Umbilical cord (tissue), 2 donors: ENCODE data around the gene PTPN22. TPM values are rescaled to one million over a fixed set of nuclear protein-coding genes. Genes with fewer than 3 reads are reported as not detected.
A peak's percentile ranks its signal among the peaks of the same experiment; 100 is the strongest.

Experiments
- DNase-seq: peaks from one replicate; pipeline ENCODE4 v3.0.0-alpha.2; 2015; ENCODE audit warnings: low spot score
- total RNA-seq: library from RNA; depleted of rRNA; stranded (reverse); fragments of >200 nt; gene quantifications from one replicate; pipeline ENCODE4 v1.2.3, GENCODE V29; 2014; ENCODE audit warnings: low replicate concordance; ENCODE audit not compliant: insufficient read depth

The PTPN22 gene
- 3.1 TPM for total RNA-seq

DNA sequence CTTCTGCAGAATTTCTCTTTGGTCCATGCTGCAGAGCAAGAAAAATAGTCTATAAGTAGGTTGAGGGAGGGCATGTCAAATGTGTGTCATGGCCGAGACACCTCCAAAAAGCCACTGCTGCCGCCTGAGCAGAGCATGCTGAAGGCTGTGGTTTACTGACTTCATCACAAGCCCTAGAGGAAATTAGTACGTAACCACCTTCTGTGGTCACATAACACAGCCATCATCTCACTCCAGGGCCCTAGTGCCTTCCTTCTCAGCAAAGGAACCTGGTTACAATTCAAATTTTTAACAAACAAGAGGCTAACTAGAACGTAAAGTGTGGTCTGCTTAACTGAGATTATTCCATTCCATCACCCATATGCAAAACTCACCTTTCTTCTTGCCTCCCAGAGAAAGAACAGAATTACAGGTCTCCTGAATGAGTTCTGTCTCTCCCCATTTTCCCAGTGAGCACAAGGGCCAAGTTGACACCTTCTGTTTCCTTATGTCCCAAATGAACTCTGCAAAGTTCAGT is at the start of gene PTPN22:
Gene PTPN22 (minus strand): TSS at position 116 of the 517 bp plus-strand sequence.
- no peak for DNase-seq

DNA sequence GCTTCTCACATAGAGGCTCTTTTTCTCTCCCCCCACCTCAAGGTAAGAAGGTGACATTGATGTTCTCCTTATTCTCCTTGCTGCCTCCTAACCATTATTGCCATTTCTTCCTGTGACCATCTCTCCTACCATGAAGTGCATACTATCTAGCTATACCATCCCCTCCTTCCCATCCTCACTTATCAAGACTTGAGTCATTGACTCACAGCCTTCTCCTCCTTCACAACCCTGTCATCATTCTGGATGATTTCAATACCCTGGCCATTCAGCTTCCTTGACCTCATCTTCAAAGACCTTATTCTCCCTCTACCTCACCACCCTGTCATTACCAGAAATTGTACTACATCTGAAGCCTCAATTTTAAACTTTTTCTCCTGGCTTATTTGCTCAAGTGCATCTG is 46.7 kb upstream of the PTPN22 start:
- no peak for DNase-seq

DNA sequence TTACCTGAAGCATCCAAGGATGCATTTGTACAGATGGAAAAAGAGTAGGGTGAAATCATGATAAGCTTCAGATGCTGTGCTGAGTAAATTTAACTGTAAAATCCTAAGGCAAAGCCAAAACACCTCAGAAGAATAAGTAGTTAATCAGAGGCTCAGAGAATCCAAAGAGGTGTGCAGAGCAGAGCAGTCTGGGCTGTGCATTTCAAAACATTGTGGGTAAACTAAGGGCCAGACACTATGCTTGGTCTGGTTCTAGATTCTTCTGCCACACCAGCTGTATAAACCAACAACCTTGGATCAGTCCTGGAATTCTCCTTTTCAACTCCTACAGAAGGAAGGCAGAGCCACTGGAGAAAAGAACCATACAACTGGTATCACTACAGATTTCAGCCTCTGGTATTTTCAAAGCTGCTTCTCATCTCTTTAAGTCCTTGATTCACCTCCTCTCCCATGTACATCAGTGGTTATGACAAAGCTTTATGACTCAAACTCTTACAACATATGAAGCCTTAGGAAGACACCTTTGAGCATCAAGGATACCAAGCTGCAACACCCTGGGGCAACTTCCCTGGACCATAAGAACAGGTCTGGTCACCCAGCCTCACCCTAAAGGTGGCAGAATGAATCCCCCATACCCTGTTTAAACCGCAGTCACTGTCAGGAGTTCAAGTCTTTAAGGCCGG is 46.0 kb upstream of the PTPN22 start:
- no peak for DNase-seq

DNA sequence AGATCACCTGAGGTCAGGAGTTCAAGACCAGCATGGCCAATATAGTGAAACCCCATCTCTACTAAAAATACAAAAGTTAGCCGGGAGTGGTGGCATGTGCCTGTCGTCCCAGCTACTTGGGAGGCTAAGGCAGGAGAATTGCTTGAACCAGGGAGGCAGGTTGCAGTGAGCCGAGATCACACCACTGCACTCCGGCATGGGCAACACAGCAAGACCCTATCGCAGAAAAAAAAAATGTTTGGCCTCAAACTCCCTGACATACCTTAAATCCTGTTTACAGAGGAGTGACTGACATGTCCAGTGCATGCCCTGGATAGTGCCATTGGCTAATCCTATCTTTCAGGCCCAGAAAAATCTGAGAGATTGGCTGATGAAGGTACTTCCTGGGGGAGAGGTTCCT is 45.5 kb upstream of the PTPN22 start:
- no peak for DNase-seq

DNA sequence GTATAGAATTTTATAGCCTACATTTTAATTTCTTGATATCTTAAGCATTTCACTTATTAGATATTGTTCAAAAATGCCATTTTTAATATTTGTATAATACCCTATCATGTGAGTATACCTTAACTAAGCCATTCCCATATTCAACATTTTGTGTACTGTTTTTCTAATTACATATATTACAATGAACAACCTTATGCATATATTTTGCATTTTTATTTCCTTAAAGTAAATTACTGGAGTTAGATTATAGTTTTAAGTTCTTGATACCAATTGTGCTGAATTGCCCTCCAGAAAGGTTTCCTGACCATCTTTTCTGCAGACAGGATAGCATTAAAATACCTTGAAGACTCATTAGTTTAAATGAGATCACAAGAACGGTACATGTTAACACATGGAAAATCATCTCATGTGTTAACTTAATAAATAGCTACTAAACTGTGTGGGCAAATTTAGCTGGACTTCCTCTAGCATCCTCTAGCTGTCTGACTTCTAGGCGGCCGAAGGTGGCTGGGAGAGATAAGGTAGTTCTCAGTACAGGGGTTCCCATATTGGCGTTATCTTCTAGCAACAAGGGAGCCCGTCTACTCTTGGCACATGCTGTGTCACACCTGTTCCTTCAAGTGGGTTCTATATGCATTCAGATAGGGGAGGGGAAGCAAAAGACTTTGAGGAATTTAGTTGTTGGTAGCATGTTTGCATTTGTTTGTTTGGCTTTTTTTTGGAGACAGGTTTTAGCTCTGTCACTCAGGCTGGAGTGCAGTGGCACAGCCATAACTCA is 42.6 kb upstream of the PTPN22 start:
- DNase-seq, result no peak

DNA sequence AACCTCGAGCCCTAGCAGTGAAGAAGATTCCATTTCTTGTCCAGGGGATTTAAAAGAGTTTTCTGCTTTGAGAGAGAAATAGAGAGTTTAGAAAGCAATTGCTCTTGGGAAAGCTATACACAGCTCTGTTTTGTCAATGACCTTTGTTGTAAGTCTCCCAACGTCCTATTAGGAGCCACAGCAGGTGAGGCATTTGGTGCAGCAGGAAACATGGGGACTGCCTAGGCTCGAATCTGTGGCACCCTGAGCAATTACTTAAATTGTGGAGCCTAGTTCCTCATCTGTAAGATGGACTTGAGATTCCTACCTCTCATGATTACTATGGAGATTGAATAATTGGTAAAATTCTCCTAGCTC is 41.8 kb upstream of the PTPN22 start:
- no peak for DNase-seq

DNA sequence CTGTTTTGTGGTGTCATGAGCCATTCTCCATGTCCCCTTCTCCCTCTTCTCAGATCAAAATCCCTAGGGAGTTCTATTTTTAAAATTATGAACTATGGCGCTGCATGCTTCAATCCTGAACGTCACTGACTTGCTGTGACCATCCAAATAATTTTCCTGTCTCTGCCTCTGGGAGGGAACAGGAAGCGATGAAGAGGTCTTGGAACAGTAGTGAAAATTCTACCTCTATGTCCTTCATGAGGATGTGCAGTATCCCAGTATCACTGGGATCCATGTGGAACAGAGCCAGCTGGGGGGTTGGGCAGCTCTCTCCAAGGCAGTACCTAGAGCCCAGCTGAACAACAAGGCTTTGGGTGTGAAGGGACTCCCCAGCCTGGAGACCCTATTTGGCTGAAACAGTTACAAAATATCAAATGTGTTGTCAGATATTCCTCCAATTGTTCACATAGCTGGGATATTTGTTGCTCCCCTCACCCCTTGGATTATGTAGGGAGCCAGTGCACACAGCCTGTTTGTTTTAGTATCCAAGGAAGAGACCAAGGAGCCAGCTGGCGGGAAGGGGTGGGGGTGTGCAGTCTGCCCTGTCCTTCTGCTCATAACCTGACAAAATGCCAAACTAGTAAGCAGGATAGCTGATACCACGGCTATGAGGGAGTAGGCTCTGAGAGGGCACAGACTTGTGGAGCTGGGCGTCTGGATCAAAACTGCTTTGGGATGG is 41.2 kb upstream of the PTPN22 start:
- peak; percentile 70 for DNase-seq

DNA sequence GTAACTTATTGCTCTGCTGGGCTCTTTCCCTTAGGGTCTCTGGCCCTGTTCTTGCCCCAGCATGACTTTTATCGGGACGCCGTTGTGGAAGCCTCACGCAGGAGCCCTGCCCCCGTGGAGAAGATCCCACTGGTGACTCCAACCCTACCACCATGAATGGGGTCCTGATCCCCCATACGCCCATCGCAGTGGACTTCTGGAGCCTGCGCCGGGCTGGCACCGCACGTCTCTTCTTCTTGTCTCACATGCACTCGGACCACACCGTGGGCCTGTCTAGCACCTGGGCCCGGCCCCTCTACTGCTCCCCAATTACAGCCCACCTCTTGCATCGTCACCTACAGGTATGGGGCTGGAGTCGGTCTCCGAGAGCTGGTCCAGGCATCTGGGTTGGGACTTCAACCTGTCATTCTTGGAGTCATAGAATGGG is 33.9 kb upstream of the PTPN22 start:
- peak; percentile 21 for DNase-seq

DNA sequence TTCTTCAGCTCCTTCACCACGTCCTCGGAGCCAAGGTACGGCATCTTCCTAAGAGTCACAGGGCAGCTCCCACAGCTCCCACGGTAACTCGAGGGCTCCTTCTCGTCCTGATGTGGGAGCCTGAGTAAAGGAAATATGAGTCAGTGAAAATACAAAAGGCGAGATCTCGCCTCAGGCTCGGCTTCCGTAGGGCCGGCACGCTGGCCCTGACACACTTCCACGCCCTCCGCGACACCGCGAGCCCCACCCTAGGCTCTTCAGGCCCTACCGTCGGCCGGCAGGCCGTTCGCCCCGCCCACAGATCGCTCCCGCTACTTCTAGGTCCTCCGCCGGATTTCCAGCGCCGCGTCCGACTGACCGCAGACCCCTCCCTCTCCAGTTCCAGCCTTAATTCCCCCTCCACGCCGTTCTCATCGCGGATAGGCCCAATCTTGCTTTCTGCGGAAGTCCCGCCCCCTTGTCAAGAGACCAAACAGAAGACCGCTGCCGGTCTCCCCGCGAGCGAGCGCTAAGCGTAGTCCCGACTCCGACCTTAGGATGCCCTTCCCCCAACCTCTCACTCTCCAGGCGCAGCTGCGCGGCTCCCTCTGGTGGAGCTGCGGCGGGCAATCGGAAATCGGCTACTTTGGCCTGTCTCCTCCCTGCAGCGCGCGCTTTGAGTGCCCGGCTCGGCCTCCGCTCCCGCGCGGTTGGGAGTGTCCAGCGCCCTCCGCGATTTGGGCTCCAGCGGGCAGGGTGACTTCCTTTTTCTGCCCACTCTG is 33.3 kb upstream of the PTPN22 start, which contains the start of the genes AP4B1 and DCLRE1B:
Gene AP4B1 (minus strand): TSS at position 126 of the 761 bp plus-strand sequence. CDS start 82 bp downstream, at position 44.
Gene DCLRE1B (plus strand): TSS at position 653 of the 761 bp plus-strand sequence. CDS start 261 bp downstream, outside the sequence.
- peak; percentile 100 for DNase-seq

DNA sequence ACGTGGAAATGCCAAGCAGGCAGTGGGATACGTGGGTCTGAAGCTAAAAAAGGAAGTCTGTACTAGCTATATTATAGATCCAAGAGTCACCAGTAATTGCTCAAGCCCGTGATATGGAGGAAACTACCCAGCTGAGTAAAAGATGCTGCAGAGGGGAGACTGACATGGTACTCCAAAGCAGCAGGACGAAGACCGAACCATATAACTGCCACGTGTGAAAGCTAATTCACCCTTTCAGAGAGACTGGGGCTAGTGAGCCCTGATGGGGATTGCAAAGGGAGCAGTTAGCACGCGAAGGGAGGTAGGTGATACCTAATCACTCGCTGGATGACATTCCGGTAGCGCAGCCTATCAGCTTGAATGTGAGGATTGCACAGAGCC is 32.8 kb upstream of the PTPN22 start:
- DNase-seq, result no peak

DNA sequence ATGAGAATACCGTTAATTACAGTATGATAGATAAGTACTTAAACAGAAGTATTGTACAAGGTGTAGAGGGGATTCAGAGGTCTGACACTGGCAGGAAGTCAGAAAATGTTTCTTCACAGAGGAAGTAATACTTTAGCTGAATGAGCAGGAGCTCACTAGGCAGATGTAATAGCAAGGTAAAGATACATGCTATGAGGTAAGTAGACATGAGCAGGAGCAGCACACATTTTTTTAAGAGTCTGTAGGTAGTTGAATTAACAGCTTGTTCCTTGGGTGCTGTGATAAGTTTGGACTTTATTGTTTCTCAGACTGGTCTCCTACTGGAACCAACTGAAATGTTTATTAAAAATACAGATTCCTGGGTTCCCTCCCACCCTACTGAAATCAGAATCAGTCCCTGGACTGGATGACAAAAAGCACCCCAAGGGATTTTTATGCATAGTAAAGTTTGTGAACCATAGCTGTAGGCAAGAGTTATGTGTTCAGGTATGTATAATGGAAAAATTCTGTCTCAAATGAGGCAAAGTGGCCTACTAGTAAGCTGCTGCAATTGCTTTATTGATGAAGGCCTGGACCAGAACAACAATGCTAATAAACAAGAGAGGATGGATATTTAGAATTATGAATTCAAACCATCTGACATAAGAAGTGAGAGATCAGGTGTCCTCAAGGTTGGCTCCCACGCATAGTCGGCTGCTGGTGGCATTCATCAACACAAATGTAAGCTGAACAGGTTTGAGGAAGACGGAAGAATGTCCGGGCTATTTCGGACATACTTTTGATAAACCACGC is 32.2 kb upstream of the PTPN22 start:
- no peak for DNase-seq

DNA sequence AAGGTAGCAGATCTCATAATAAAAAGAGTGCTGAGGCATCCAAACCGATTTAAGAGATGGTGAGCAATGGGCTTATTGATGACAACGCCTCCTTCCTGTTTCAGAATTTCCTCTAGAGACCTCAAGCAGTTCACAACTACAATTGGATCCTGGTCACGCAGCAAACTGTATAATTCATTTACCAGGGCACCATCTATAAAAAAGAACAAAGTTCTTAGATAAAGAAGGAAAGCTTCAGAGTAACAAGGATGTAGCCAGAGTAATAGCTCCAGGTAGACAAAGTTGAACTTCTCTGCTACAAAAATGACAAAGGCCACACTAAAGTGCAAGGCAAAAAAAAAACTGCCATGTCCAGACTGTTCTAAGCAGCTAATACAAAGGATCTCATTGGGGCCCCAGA is 29.7 kb upstream of the PTPN22 start:
- no peak for DNase-seq

DNA sequence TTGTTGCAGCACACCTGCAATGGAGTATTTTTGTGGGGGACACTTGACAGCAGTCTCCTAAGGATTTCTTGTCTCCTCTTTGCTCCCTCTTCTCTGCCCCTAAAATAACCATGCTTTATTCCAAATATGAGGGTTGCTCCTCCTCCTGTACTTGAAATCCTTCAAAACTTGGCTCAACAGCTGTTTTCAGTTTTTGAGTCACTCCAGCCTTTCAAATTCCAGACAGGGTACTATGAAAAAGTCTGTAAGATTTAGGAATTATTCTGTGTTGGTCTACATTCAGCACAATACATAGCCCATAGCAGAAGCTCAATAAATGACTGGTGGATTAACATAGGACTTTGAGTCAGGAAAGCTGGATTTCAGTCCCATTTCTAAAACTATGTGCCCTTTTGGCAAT is 27.6 kb upstream of the PTPN22 start:
- peak; percentile 83 for DNase-seq

DNA sequence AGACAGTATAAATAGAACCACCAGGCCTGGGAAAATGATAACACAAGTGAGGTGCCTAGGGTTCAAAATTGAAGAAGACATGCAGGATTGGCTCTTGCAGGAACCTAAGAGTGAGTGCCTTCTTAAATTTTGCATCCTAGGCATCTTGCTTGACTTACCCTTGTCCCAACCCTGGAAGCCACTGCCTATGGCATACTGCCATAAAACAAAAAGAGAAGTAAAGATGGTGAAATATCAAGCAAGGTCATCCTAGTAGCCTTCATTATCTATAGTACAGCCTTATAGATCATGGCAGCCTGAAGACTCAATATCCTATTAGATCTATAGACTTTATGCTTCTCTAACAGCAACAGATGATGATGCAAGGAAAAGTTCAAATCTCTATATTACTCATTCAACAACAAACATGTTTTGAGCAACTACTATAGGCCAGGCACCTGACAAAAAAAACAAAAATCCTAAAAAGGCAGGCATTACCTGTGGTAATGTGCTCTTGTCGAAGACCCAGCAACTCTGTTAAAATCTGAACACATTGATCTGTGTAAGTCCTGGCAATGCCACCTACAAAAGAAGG is 26.8 kb upstream of the PTPN22 start:
- DNase-seq, result no peak

DNA sequence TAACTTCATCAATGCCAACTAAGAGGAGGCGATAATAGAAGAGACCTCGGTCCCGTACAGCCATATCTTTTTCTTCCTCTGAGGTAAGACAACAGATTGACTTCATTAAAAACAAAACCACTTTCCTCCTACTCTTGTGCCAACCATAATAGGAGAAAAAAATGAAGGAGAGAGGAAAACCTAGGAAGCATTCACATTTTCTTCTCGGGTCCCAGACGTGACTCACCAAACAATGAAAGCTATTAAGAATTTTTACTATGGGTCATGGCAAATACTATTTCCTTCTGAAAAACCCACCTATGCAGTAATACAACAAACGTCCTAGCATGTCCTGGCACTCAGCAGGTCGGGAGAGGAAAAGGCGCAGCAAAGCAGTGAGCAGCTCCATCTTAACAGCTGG is 24.4 kb upstream of the PTPN22 start:
- DNase-seq, result no peak

DNA sequence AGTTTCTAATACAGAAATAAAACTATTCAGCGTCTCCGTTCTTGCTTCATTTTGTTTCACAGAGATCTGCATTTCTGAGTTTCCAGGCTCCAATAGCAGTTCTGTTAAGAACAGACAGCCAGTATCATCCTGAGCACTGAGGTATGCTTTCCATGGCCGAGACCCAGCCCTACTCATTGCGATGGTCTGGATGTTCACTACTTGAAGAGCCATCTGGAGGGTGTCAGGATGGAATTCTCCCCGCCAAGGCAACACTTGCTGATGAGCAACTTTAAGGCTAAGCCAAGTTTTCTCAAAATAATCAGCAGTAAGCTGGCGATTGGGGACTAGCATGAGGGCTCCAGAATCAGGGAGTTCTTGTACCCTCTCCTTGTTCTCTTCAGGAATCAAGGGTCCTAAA is 23.6 kb upstream of the PTPN22 start:
- DNase-seq, result no peak

DNA sequence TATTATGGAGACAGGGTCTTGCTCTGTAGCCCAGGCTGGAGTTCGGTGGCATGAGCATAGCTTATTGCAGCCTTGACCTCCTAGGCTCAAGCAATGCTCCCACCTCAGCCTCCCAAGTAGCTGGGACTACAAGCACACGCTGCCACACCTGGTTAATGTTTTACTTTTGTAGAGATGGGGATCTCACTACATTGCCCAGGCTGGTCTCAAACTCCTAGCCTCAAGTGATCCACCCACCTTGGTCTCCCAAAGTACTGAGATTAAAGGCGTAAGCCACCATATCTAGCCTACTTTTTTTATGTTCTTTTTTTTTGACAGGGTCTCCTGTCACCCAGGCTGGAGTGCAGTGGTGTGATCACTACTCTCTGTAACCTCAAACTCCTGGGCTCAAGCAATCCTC is 21.8 kb upstream of the PTPN22 start:
- no peak for DNase-seq

DNA sequence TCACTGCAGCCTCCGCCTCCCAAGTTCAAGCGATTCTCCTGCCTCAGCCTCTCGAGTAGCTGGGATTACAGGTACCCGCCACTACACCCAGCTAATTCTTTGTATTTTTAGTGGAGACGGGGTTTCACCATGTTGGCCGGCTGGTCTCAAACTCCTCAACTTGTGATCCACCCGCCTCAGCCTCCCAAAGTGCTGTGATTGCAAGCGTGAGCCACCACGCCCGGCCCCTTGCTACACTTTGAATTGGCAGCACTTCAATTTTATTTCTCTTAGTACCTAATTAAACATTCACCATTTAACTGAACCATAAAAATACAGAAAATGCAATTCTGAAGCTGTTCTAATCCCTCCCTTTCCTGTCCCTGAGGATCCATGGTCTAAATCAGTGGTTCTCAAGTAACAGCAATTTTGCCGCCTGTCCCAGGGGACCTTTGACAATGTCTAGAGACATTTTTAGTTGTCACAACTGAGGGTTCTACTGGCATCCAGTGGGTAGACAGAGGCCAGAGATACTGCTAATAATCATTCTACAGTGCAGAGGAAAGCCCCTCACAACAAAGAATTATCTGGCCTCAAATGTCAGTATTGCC is 20.2 kb upstream of the PTPN22 start:
- DNase-seq, result no peak

DNA sequence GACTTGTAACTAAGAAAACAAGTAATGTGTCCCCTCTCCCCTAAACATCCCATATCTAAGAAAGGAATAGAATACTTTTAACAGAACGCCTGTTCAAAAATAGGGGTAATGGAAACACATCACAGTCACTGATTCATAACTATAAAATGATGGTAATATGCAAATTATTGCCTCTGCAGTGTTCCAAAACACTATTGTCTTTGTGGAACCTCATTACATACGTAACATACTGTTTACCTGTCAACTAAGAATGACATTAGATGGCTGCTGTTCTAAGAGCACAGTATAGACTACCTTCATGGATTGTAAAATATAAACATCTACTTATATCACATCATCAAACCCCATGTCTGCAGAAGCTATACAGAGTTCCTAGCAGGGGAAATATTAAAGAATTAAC is 19.3 kb upstream of the PTPN22 start:
- DNase-seq, result no peak
